SK-N-MC (cell line): ENCODE results near the gene CEP192.

Experiments
- DNase-seq: peaks from one replicate; pipeline ENCODE4 v3.0.0-alpha.2; 2011; ENCODE audit warnings: low read depth, low spot score
- H3K27ac ChIP-seq: fragments of 200-600 bp; sonication (generic); 2 replicates; pipeline ENCODE4 v1.5.1; 2016; ENCODE audit warnings: mixed run types
- H3K36me3 ChIP-seq: fragments of 200-600 bp; sonication (generic); 2 replicates; pipeline ENCODE4 v1.6.1; 2017; ENCODE audit warnings: antibody characterized with exemption, low read length, mixed read lengths; ENCODE audit not compliant: insufficient read depth
- H3K4me3 ChIP-seq: fragments of 200-600 bp; sonication (generic); 2 replicates; pipeline ENCODE4 v1.5.1; 2016
- H3K9ac ChIP-seq: fragments of 200-600 bp; sonication (generic); 2 replicates; pipeline ENCODE4 v1.8.0; 2017; ENCODE audit warnings: mixed run types, mixed read lengths; ENCODE audit not compliant: insufficient read length
- H3K9me3 ChIP-seq: fragments of 200-600 bp; sonication (generic); 2 replicates; pipeline ENCODE4 v1.6.1; 2017; ENCODE audit warnings: low read depth, mild to moderate bottlenecking, antibody characterized with exemption, low read length, moderate library complexity, mixed read lengths
- EZH2 ChIP-seq: fragments of 200-600 bp; sonication (generic); IDR thresholded peaks from one replicate; pipeline ENCODE4 v1.6.1; 2017; ENCODE audit warnings: antibody characterized with exemption
- FOXP2 ChIP-seq: optimal IDR thresholded peaks from 2 replicates; pipeline ENCODE3; 2011; ENCODE audit warnings: mild to moderate bottlenecking, moderate library complexity; ENCODE audit not compliant: insufficient read depth; ENCODE audit errors: extremely low read length, control extremely low read depth
- POLR2AphosphoS5 ChIP-seq: IDR thresholded peaks from 2 replicates; pipeline ENCODE4 v1.6.1; 2012; ENCODE audit warnings: mild to moderate bottlenecking, low read depth, low read length, borderline replicate concordance

Gene CEP192

GRCh38 chr18:12990967-12991820 lies at the start of gene CEP192:
Gene CEP192, plus strand, starts transcription at chr18:12991362. Its CDS starts 8,063 bp downstream, at chr18:12999425.
- peak; percentile 94 for DNase-seq
- H3K9me3 ChIP-seq = no peaks in the 10 kb centered on the region
- peaks cover 8% of the 10 kb centered on the region for H3K36me3 ChIP-seq
- H3K9ac ChIP-seq = peak within 1 kb of the TSS; percentile 97
- H3K4me3 ChIP-seq = peak within 1 kb of the TSS; percentile 99
- H3K27ac ChIP-seq = peak within 1 kb of the TSS; percentile 73
- no peak for TF ChIP-seq EZH2
- TF ChIP-seq POLR2AphosphoS5 = peak; percentile 94
- no peak for TF ChIP-seq FOXP2

GRCh38 chr18:12943215-12943614 lies 47.9 kb upstream of the CEP192 start:
- no peaks in the 10 kb centered on the region for H3K9me3 ChIP-seq
- no peak overlapping the region for H3K4me3 ChIP-seq
- TF ChIP-seq EZH2 = no peak
- no peak for TF ChIP-seq FOXP2
- no peak for TF ChIP-seq POLR2AphosphoS5
- no peak overlapping the region for H3K9ac ChIP-seq
- H3K36me3 ChIP-seq = no peaks in the 10 kb centered on the region
- DNase-seq = no peak
- H3K27ac ChIP-seq = no peak overlapping the region

GRCh38 chr18:12944709-12945108 lies 46.5 kb upstream of the CEP192 start:
- H3K9ac ChIP-seq = no peak overlapping the region

GRCh38 chr18:12946549-12947284 lies 44.4 kb upstream of the CEP192 start:
- Histone ChIP-seq H3K9me3 (no peaks in the 10 kb centered on the region), H3K9ac (peak overlapping the region; percentile 91), H3K27ac (peak overlapping the region; percentile 90), H3K4me3 (peak overlapping the region; percentile 100), H3K36me3 (peaks cover 24% of the 10 kb centered on the region)
- TF ChIP-seq EZH2 (no peak), POLR2AphosphoS5 (no peak), FOXP2 (no peak)
- no peak for DNase-seq

More at GRCh38 chr18:12944709-12945108, 46.5 kb upstream of the CEP192 start:
- TF ChIP-seq FOXP2 = no peak
- TF ChIP-seq POLR2AphosphoS5 = no peak
- no peak for TF ChIP-seq EZH2
- DNase-seq = no peak
- peak overlapping the region; percentile 26; the same call in 1 of the 2 replicates for H3K27ac ChIP-seq
- no peak overlapping the region for H3K4me3 ChIP-seq
- peaks cover 8% of the 10 kb centered on the region for H3K36me3 ChIP-seq
- H3K9me3 ChIP-seq = no peaks in the 10 kb centered on the region

GRCh38 chr18:12947285-12948049 lies 43.7 kb upstream of the CEP192 start, which contains the start of gene SEH1L:
Gene SEH1L, plus strand, starts transcription at chr18:12948011. Its CDS starts 111 bp downstream, at chr18:12948122.
- no peaks in the 10 kb centered on the region for H3K9me3 ChIP-seq
- H3K9ac ChIP-seq = peak within 1 kb of the TSS; percentile 92
- no peak for DNase-seq
- H3K36me3 ChIP-seq = peaks cover 31% of the 10 kb centered on the region
- peak within 1 kb of the TSS; percentile 97 for H3K27ac ChIP-seq
- peak; percentile 69 for TF ChIP-seq POLR2AphosphoS5
- TF ChIP-seq EZH2 = no peak
- TF ChIP-seq FOXP2 = no peak
- H3K4me3 ChIP-seq = peak within 1 kb of the TSS; percentile 100

GRCh38 chr18:12948050-12948804 lies 42.9 kb upstream of the CEP192 start:
- Histone ChIP-seq H3K36me3 (peaks cover 35% of the 10 kb centered on the region), H3K27ac (peak overlapping the region; percentile 97), H3K9me3 (no peaks in the 10 kb centered on the region), H3K4me3 (peak overlapping the region; percentile 98), H3K9ac (peak overlapping the region; percentile 92)
- DNase-seq = no peak
- TF ChIP-seq POLR2AphosphoS5 = peak; percentile 76
- no peak for TF ChIP-seq EZH2

- no peak overlapping the region for H3K27ac ChIP-seq
- no peak overlapping the region for H3K4me3 ChIP-seq
- H3K9ac ChIP-seq = no peak overlapping the region
- TF ChIP-seq POLR2AphosphoS5 = no peak
- no peak for TF ChIP-seq FOXP2
- no peak for TF ChIP-seq EZH2
- H3K9me3 ChIP-seq = no peaks in the 10 kb centered on the region
- DNase-seq = no peak
- peaks cover 71% of the 10 kb centered on the region for H3K36me3 ChIP-seq
Measured at GRCh38 chr18:12958478-12958877, 32.7 kb upstream of the CEP192 start.
